Measurements from ENCODE around the gene ACTA2.

ACTA2 gene

GRCh38 chr10:88984525-88984924 is 32.0 kb upstream of the ACTA2 start:
- Histone ChIP-seq H3K9me3 (ENCODE audit: insufficient read depth, low read depth, low read length) (no peaks in the 10 kb centered on the region), H3K79me2 (ENCODE audit: control insufficient read depth, insufficient read depth, low read length, poor library complexity) (no peaks in the 10 kb centered on the region), H3K18ac (ENCODE audit: low read length) (no peak overlapping the region), H3K36me3 (ENCODE audit: control insufficient read depth in 1 of 2, insufficient read depth in 2 of 2, low read length in 2 of 2) (no peaks in the 10 kb centered on the region), H3K79me1 (ENCODE audit: low read length) (no peaks in the 10 kb centered on the region), H3K4ac (ENCODE audit: low read depth, low read length) (no peak overlapping the region), H4K8ac (ENCODE audit: low read depth, low read length) (no peak overlapping the region), H2AFZ (ENCODE audit: insufficient read depth, low read length, poor library complexity) (no peak overlapping the region), H3K23ac (ENCODE audit: low read length) (no peak overlapping the region), H2AK5ac (ENCODE audit: low read length) (no peak overlapping the region), H2BK5ac (ENCODE audit: low read depth, low read length, poor library complexity) (no peak overlapping the region), H2BK12ac (ENCODE audit: low read length) (no peak overlapping the region), H3K27ac (ENCODE audit: low read depth, low read length) (no peak overlapping the region), H2BK120ac (ENCODE audit: insufficient read depth, low read length, poor library complexity) (no peak overlapping the region), H3K14ac (ENCODE audit: low read length) (no peak overlapping the region), H3K27me3 (ENCODE audit: insufficient read depth, low read length) (peaks cover 3% of the 10 kb centered on the region), H3K9ac (ENCODE audit: low read length) (no peak overlapping the region), H4K91ac (ENCODE audit: low read depth, low read length) (no peak overlapping the region), H3K4me2 (ENCODE audit: low read length) (no peak overlapping the region), H3K4me3 (ENCODE audit: low read depth, low read length) (no peak overlapping the region), H4K12ac (ENCODE audit: low read depth, low read length) (no peak overlapping the region), H3K4me1 (ENCODE audit: control insufficient read depth in 1 of 2, insufficient read depth in 2 of 2, low read length in 2 of 2) (peaks cover 0 to 3% of the 10 kb centered on the region in 2 experiments)
- no peak for DNase-seq

- Histone ChIP-seq H3K23ac (ENCODE audit: low read length) (no peak overlapping the region), H4K91ac (ENCODE audit: low read depth, low read length) (no peak overlapping the region), H2BK12ac (ENCODE audit: low read length) (no peak overlapping the region), H3K4me2 (ENCODE audit: low read length) (no peak overlapping the region), H2BK5ac (ENCODE audit: low read depth, low read length, poor library complexity) (no peak overlapping the region), H2AK5ac (ENCODE audit: low read length) (no peak overlapping the region), H3K9me3 (ENCODE audit: insufficient read depth, low read depth, low read length) (no peaks in the 10 kb centered on the region), H3K4ac (ENCODE audit: low read depth, low read length) (no peak overlapping the region), H3K9ac (ENCODE audit: low read length) (no peak overlapping the region), H3K14ac (ENCODE audit: low read length) (no peak overlapping the region), H3K4me3 (ENCODE audit: low read depth, low read length) (no peak overlapping the region), H4K8ac (ENCODE audit: low read depth, low read length) (no peak overlapping the region), H3K27me3 (ENCODE audit: insufficient read depth, low read length) (no peaks in the 10 kb centered on the region), H3K27ac (ENCODE audit: low read depth, low read length) (no peak overlapping the region), H2AFZ (ENCODE audit: insufficient read depth, low read length, poor library complexity) (no peak overlapping the region), H3K18ac (ENCODE audit: low read length) (no peak overlapping the region), H3K79me2 (ENCODE audit: control insufficient read depth, insufficient read depth, low read length, poor library complexity) (no peaks in the 10 kb centered on the region), H3K79me1 (ENCODE audit: low read length) (no peaks in the 10 kb centered on the region), H4K12ac (ENCODE audit: low read depth, low read length) (no peak overlapping the region), H3K4me1 (ENCODE audit: control insufficient read depth in 1 of 2, insufficient read depth in 2 of 2, low read length in 2 of 2) (peaks cover 0 to 3% of the 10 kb centered on the region in 2 experiments), H3K36me3 (ENCODE audit: control insufficient read depth in 1 of 2, insufficient read depth in 2 of 2, low read length in 2 of 2) (no peaks in the 10 kb centered on the region), H2BK120ac (ENCODE audit: insufficient read depth, low read length, poor library complexity) (no peak overlapping the region)
- no peak for DNase-seq
- WGBS (ENCODE audit: extremely low coverage, insufficient coverage, insufficient read length) = no CpG with 5 or more reads among the region's 1 CpG
Observed at GRCh38 chr10:88983939-88984338, 31.4 kb upstream of the ACTA2 start.

- Histone ChIP-seq H3K18ac (ENCODE audit: low read length) (no peak overlapping the region), H3K23ac (ENCODE audit: low read length) (no peak overlapping the region), H3K36me3 (ENCODE audit: control insufficient read depth in 1 of 2, insufficient read depth in 2 of 2, low read length in 2 of 2) (no peaks in the 10 kb centered on the region), H3K4me1 (ENCODE audit: control insufficient read depth in 1 of 2, insufficient read depth in 2 of 2, low read length in 2 of 2) (peaks cover 0 to 3% of the 10 kb centered on the region in 2 experiments), H3K79me1 (ENCODE audit: low read length) (no peaks in the 10 kb centered on the region), H3K4me3 (ENCODE audit: low read depth, low read length) (no peak overlapping the region), H4K8ac (ENCODE audit: low read depth, low read length) (no peak overlapping the region), H4K91ac (ENCODE audit: low read depth, low read length) (no peak overlapping the region), H2BK12ac (ENCODE audit: low read length) (no peak overlapping the region), H3K9ac (ENCODE audit: low read length) (no peak overlapping the region), H2AFZ (ENCODE audit: insufficient read depth, low read length, poor library complexity) (no peak overlapping the region), H3K9me3 (ENCODE audit: insufficient read depth, low read depth, low read length) (no peaks in the 10 kb centered on the region), H4K12ac (ENCODE audit: low read depth, low read length) (no peak overlapping the region), H3K4me2 (ENCODE audit: low read length) (no peak overlapping the region), H3K27ac (ENCODE audit: low read depth, low read length) (no peak overlapping the region), H2BK5ac (ENCODE audit: low read depth, low read length, poor library complexity) (no peak overlapping the region), H3K79me2 (ENCODE audit: control insufficient read depth, insufficient read depth, low read length, poor library complexity) (no peaks in the 10 kb centered on the region), H2AK5ac (ENCODE audit: low read length) (no peak overlapping the region), H3K27me3 (ENCODE audit: insufficient read depth, low read length) (no peaks in the 10 kb centered on the region), H2BK120ac (ENCODE audit: insufficient read depth, low read length, poor library complexity) (no peak overlapping the region), H3K4ac (ENCODE audit: low read depth, low read length) (no peak overlapping the region), H3K14ac (ENCODE audit: low read length) (no peak overlapping the region)
- no CpG with 5 or more reads among the region's 2 CpGs for WGBS (ENCODE audit: extremely low coverage, insufficient coverage, insufficient read length)
- DNase-seq = no peak
Observed at GRCh38 chr10:88983206-88983605, 30.6 kb upstream of the ACTA2 start.

GRCh38 chr10:88982366-88982765 is 29.8 kb upstream of the ACTA2 start:
- Histone ChIP-seq H2AK5ac (ENCODE audit: low read length) (no peak overlapping the region), H2BK12ac (ENCODE audit: low read length) (no peak overlapping the region), H3K4me1 (ENCODE audit: control insufficient read depth in 1 of 2, insufficient read depth in 2 of 2, low read length in 2 of 2) (peaks cover 0 to 3% of the 10 kb centered on the region in 2 experiments), H3K79me2 (ENCODE audit: control insufficient read depth, insufficient read depth, low read length, poor library complexity) (no peaks in the 10 kb centered on the region), H3K18ac (ENCODE audit: low read length) (no peak overlapping the region), H4K8ac (ENCODE audit: low read depth, low read length) (no peak overlapping the region), H3K4ac (ENCODE audit: low read depth, low read length) (no peak overlapping the region), H3K9ac (ENCODE audit: low read length) (no peak overlapping the region), H2AFZ (ENCODE audit: insufficient read depth, low read length, poor library complexity) (no peak overlapping the region), H3K36me3 (ENCODE audit: control insufficient read depth in 1 of 2, insufficient read depth in 2 of 2, low read length in 2 of 2) (no peaks in the 10 kb centered on the region), H3K9me3 (ENCODE audit: insufficient read depth, low read depth, low read length) (no peaks in the 10 kb centered on the region), H3K79me1 (ENCODE audit: low read length) (no peaks in the 10 kb centered on the region), H2BK120ac (ENCODE audit: insufficient read depth, low read length, poor library complexity) (no peak overlapping the region), H3K4me2 (ENCODE audit: low read length) (no peak overlapping the region), H3K4me3 (ENCODE audit: low read depth, low read length) (no peak overlapping the region), H4K91ac (ENCODE audit: low read depth, low read length) (no peak overlapping the region), H3K14ac (ENCODE audit: low read length) (no peak overlapping the region), H3K27me3 (ENCODE audit: insufficient read depth, low read length) (no peaks in the 10 kb centered on the region), H4K12ac (ENCODE audit: low read depth, low read length) (no peak overlapping the region), H3K23ac (ENCODE audit: low read length) (no peak overlapping the region), H3K27ac (ENCODE audit: low read depth, low read length) (no peak overlapping the region), H2BK5ac (ENCODE audit: low read depth, low read length, poor library complexity) (no peak overlapping the region)
- no CpG with 5 or more reads among the region's 2 CpGs for WGBS (ENCODE audit: extremely low coverage, insufficient coverage, insufficient read length)
- DNase-seq = no peak

All from trophoblast cell (in vitro differentiated cells and primary cell).